Measurements from ENCODE around the gene POLR2B. TPM values are rescaled to one million over a fixed set of nuclear protein-coding genes. Genes with fewer than 3 reads are reported as not detected.
"Not testable (repeated sequence)": the region's sequence is repeated elsewhere in the genome, so short reads cannot be mapped to it uniquely, and the experiment has no call there.

Gene POLR2B
- total RNA-seq, 1 experiment from 2014 or later = 37.4 TPM

DNA sequence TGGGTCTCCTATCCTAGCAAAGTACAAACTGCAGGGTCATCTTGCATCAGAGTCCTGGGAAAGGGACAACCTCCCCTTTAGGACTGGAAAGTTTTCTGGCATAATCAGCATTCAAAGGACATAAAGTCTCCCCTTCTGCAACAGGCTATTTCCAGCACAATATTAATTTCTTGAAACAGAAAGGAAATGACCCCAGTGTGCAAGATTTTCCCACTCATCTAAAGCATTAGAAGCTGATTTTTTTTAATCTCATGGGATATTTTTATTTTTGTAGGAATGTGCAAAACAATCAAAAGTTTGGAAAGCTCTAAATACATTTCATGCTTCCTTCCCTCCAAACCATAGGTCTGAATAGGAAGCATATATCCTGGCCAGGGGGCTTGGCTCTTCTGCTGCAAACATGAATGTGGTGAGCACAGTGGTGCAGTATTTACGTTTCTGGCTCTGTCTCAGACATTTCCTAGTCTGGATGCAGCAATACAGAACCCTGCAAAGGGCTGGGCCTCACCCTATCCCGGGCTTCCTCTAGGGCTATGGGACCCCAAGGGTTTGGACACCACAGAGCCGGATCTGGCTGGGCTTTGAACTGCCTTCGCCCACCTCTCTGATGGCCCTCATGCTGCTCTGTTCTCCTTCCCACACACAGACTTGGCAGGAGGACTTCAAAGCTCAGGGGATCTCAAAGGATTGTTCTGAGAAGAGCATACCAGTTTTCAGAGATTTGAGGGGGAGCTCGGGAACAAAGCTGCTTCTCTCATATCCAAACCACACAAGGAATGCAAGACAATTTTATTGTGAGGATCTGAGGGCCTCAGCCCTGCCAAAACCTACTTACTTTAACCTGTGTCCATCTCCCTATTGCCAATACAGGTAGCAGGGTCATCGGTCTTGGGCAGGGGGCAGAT is 64.9 kb downstream of the POLR2B start:
- DNase-seq (ENCODE audit: low read depth) = no peak
- in situ Hi-C loops (cut with HindIII; ENCODE audit: low pct_unique_long_range_greater_than_20kb, low sequenced_read_pairs) = no loop called here

DNA sequence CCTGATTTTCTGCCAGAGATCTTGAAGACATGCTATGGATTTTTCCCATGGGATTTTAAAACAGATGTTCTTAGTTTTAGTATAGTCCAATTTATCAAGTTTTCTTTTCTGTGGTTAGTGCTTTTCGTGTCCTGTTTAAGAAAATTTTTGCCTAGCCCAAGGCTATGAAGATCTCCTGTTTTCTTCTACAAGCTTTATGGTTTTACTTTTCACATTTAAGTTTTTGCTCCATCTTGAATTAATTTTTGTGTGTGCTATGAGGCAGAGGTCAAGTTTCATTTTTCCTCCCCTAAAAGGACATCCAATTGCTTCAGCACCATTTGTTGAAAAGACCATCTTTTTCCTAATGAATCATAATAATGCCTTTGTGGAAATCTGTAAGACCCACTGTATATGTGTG is 65.6 kb downstream of the POLR2B start:
- in situ Hi-C loops (cut with HindIII; ENCODE audit: low pct_unique_long_range_greater_than_20kb, low sequenced_read_pairs) = no loop called here
- no peak for DNase-seq (ENCODE audit: low read depth)

GRCh38 chr4:57044996-57045395 is 66.3 kb downstream of the POLR2B start:
- no peak for DNase-seq (ENCODE audit: low read depth)
- in situ Hi-C loops (cut with HindIII; ENCODE audit: low pct_unique_long_range_greater_than_20kb, low sequenced_read_pairs) = no loop called here

DNA sequence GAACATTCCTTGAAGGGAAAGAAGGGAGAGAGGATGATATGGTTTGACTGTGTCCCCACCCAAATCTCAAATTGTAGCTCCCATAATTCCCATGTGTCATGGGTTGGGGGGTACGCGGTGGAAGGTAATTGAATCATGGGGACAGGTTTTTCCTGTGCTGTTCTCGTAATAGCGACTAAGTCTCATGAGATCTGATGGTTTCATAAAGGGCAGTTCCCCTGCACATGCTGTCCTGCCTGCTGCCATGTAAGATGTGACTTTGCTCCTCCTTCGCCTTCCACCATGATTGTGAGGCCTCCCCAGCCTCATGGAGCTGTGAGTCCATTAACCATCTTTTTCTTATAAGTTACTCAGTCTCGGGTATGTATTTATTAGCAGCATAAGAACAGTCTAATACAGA is 68.3 kb downstream of the POLR2B start:
- in situ Hi-C loops (cut with HindIII; ENCODE audit: low pct_unique_long_range_greater_than_20kb, low sequenced_read_pairs); DNase-seq (ENCODE audit: low read depth): not testable (repeated sequence)

- in situ Hi-C loops (cut with HindIII; ENCODE audit: low pct_unique_long_range_greater_than_20kb, low sequenced_read_pairs) = no loop called here
- DNase-seq (ENCODE audit: low read depth) = peak; percentile 61
Measured at GRCh38 chr4:57048590-57049304, 70.1 kb downstream of the POLR2B start.

- DNase-seq (ENCODE audit: low read depth) = no peak
- in situ Hi-C loops (cut with HindIII; ENCODE audit: low pct_unique_long_range_greater_than_20kb, low sequenced_read_pairs) = no loop called here
Measured at GRCh38 chr4:57051095-57051494, 72.4 kb downstream of the POLR2B start.

GRCh38 chr4:57051524-57051923 is 72.8 kb downstream of the POLR2B start:
- no peak for DNase-seq (ENCODE audit: low read depth)
- in situ Hi-C loops (cut with HindIII; ENCODE audit: low pct_unique_long_range_greater_than_20kb, low sequenced_read_pairs) = no loop called here

GRCh38 chr4:57053508-57053907 is 74.8 kb downstream of the POLR2B start:
- peak; percentile 60 for DNase-seq (ENCODE audit: low read depth)
- in situ Hi-C loops (cut with HindIII; ENCODE audit: low pct_unique_long_range_greater_than_20kb, low sequenced_read_pairs) = no loop called here

DNA sequence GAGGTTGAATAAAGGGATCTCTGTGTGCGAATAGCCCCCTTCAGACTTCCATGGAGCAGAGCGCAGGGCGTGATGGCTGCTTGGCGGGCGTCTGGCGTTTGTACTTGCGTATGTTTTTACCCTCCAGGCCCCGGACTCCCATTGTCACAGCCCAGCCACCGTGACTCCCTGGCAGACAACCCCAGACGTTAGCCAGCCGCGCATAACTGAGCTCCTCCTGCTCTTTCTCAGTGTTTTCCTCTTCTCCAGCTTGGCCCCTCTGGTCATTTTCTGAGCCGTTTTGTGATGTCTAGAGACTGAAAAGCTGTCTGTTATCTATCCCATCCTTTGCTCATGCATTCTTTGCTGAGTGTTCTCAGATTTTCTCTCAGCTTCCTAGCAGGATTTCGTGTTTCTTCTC is 77.2 kb downstream of the POLR2B start:
- in situ Hi-C loops (cut with HindIII; ENCODE audit: low pct_unique_long_range_greater_than_20kb, low sequenced_read_pairs) = no loop called here
- DNase-seq (ENCODE audit: low read depth) = no peak

- in situ Hi-C loops (cut with HindIII; ENCODE audit: low pct_unique_long_range_greater_than_20kb, low sequenced_read_pairs) = no loop called here
Measured at GRCh38 chr4:57059890-57060716, 81.4 kb downstream of the POLR2B start.

DNA sequence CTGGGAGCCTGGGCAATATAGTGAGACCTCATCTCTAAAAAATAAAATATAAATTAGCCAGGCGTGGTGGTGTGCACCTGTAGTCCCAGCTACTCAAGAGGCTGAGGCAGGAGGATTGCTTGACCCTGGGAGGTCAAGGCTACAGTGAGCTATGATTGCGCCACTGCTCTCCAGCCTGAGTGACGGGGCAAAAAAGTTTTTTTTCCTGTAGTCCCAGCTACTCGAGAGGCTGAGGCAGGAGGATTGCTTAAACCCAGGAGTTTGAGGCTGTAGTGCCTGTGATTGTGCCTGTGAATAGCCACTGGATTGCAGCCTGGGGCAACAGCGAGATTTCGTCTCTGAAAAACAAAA is 82.0 kb downstream of the POLR2B start:
- in situ Hi-C loops (cut with HindIII; ENCODE audit: low pct_unique_long_range_greater_than_20kb, low sequenced_read_pairs); DNase-seq (ENCODE audit: low read depth): not testable (repeated sequence)

More at GRCh38 chr4:57059890-57060716, 81.4 kb downstream of the POLR2B start:
- DNase-seq (ENCODE audit: low read depth) = no peak

DNA sequence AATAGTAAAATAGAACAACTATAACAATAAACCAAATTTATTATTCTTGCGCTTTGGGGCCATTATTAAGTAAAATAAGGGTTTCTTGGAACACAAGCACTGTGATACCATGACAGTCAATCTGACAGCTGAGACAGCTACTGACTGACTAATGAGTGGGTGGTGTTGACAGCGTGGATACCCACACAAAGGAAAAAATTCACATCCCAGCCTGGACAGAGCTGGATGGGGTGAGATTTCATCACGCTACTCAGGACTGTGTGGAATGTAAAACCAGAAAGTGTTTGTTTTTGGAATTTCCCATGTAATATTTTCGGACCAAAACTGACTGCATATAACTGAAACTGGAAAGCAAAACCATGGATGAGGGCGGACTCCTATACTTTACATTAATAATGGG is 82.7 kb downstream of the POLR2B start:
- in situ Hi-C loops (cut with HindIII; ENCODE audit: low pct_unique_long_range_greater_than_20kb, low sequenced_read_pairs) = no loop called here
- no peak for DNase-seq (ENCODE audit: low read depth)

- DNase-seq (ENCODE audit: low read depth) = no peak
- in situ Hi-C loops (cut with HindIII; ENCODE audit: low pct_unique_long_range_greater_than_20kb, low sequenced_read_pairs) = no loop called here
Measured at GRCh38 chr4:57063518-57063917, 84.8 kb downstream of the POLR2B start.

DNA sequence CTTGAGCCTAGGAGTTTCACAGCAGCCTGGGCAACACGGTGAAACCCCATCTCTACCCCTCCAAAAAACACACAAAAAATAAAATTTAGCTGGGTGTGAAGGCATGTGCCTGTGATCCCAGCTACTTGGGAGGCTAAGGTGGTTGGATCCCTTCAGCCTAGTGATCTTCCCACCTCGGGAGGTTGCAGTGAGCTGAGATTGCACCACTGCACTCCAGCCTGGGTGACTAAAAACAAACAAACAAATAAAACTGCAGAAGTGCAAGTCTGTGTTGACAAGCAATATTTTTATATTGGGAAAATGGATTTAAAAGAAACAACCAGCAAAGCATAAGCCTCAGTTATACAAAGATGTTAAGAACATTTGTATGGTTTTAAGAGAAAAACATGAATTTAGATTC is 85.4 kb downstream of the POLR2B start:
- in situ Hi-C loops (cut with HindIII; ENCODE audit: low pct_unique_long_range_greater_than_20kb, low sequenced_read_pairs) = no loop called here
- no peak for DNase-seq (ENCODE audit: low read depth)

- in situ Hi-C loops (cut with HindIII; ENCODE audit: low pct_unique_long_range_greater_than_20kb, low sequenced_read_pairs) = no loop called here
- DNase-seq (ENCODE audit: low read depth) = peak; percentile 78
Measured at GRCh38 chr4:57064811-57065711, 86.4 kb downstream of the POLR2B start.

- in situ Hi-C loops (cut with HindIII; ENCODE audit: low pct_unique_long_range_greater_than_20kb, low sequenced_read_pairs) = no loop called here
- no peak for DNase-seq (ENCODE audit: low read depth)
Measured at GRCh38 chr4:57065730-57066482, 87.2 kb downstream of the POLR2B start.
